CD14-positive monocyte (primary cell): ENCODE results near the gene STARD5. TPM values are rescaled to one million over a fixed set of nuclear protein-coding genes. Genes with fewer than 3 reads are reported as not detected.
A peak's percentile ranks its signal among the peaks of the same experiment; 100 is the strongest.

Experiments
- DNase-seq, 3 donors: peaks; one replicate each; pipeline ENCODE4 v3.0.0-alpha.2; 2011 to 2022
- H2AFZ ChIP-seq: 2 replicates; pipeline ENCODE4 v1.6.0; 2012; ENCODE audit warnings: mild to moderate bottlenecking, low read depth, low read length, inconsistent platforms; ENCODE audit not compliant: insufficient read depth, poor library complexity, severe bottlenecking
- H3K27ac ChIP-seq, 2 donors: 1 replicate in 1 of 2; 2 replicates in 1 of 2; pipeline ENCODE4 v1.5.1; 2012 to 2013; ENCODE audit warnings: low read length in 2 of 2, control low read depth in 1 of 2, inconsistent platforms in 1 of 2, low read depth in 1 of 2, mild to moderate bottlenecking in 1 of 2
- H3K27me3 ChIP-seq, 2 donors: one replicate each; pipeline versions ENCODE4 v1.6.0 to v1.6.1; 2011 to 2013; ENCODE audit warnings: low read length in 2 of 2; ENCODE audit not compliant: control insufficient read depth in 2 of 2, insufficient read depth in 2 of 2
- H3K36me3 ChIP-seq, 2 donors: replicated peaks in 1 of 2; 1 replicate in 1 of 2; 2 replicates in 1 of 2; pipeline versions ENCODE4 v1.5.1 to v1.6.1; 2012 to 2013; ENCODE audit warnings: low read length in 2 of 2, control low read depth in 1 of 2, inconsistent platforms in 1 of 2, mild to moderate bottlenecking in 1 of 2; ENCODE audit not compliant: insufficient read depth in 2 of 2, control insufficient read depth in 1 of 2
- H3K4me1 ChIP-seq, 2 donors: 1 replicate in 1 of 2; 2 replicates in 1 of 2; pipeline versions ENCODE4 v1.5.1 to v1.6.1; 2012 to 2013; ENCODE audit warnings: low read length in 2 of 2, control low read depth in 1 of 2, inconsistent platforms in 1 of 2, mild to moderate bottlenecking in 1 of 2, moderate library complexity in 1 of 2; ENCODE audit not compliant: insufficient read depth in 2 of 2, control insufficient read depth in 1 of 2
- H3K4me2 ChIP-seq: replicated peaks from 2 replicates; pipeline ENCODE3; 2012; ENCODE audit warnings: low read length, moderate library complexity, mild to moderate bottlenecking; ENCODE audit not compliant: poor library complexity, severe bottlenecking; ENCODE audit errors: extremely low read depth
- H3K4me3 ChIP-seq, 3 experiments: fragments of 200-600 bp in 1 of 3; sonication (generic) in 1 of 3; replicated peaks in 1 of 3; 1 replicate in 2 of 3; 2 replicates in 1 of 3; pipeline ENCODE4 v1.5.1; 2011 to 2013; ENCODE audit warnings: low read length in 3 of 3, mild to moderate bottlenecking in 3 of 3, control low read depth in 2 of 3, low read depth in 2 of 3, inconsistent platforms in 1 of 3, moderate library complexity in 1 of 3
- H3K79me2 ChIP-seq: 2 replicates; pipeline ENCODE4 v1.6.0; 2012; ENCODE audit warnings: mild to moderate bottlenecking, control low read depth, inconsistent platforms, low read length, moderate library complexity; ENCODE audit not compliant: insufficient read depth
- H3K9ac ChIP-seq: 2 replicates; pipeline ENCODE4 v1.6.0; 2017; ENCODE audit warnings: low read length, mild to moderate bottlenecking; ENCODE audit not compliant: insufficient read depth, poor library complexity, severe bottlenecking
- H3K9me3 ChIP-seq, 2 donors: replicated peaks in 1 of 2; 1 replicate in 1 of 2; 2 replicates in 1 of 2; pipeline versions ENCODE4 v1.5.1 to v1.6.1; 2012 to 2013; ENCODE audit warnings: low read length in 2 of 2, control low read depth in 1 of 2; ENCODE audit not compliant: control insufficient read depth in 1 of 2, insufficient read depth in 1 of 2
- H4K20me1 ChIP-seq: 2 replicates; pipeline ENCODE4 v1.6.0; 2012; ENCODE audit warnings: mild to moderate bottlenecking, low read length, control low read depth, moderate library complexity; ENCODE audit not compliant: insufficient read depth
- H3K27ac Mint-ChIP-seq, 7 donors: one replicate each; pipeline ENCODE4 v1.8.0; 2020; ENCODE audit warnings: mild to moderate bottlenecking in 7 of 7, mixed read lengths in 7 of 7, moderate library complexity in 6 of 7, inconsistent platforms in 2 of 7
- H3K27me3 Mint-ChIP-seq, 3 donors: one replicate each; pipeline ENCODE4 v1.8.0; 2021 to 2022; ENCODE audit warnings: low read depth in 3 of 3, mild to moderate bottlenecking in 3 of 3, mixed read lengths in 3 of 3, moderate library complexity in 3 of 3, inconsistent platforms in 1 of 3
- H3K36me3 Mint-ChIP-seq, 2 donors: one replicate each; pipeline ENCODE4 v1.8.0; 2020; ENCODE audit warnings: mixed read lengths in 2 of 2, inconsistent platforms in 1 of 2, mild to moderate bottlenecking in 1 of 2
- H3K4me1 Mint-ChIP-seq: one replicate; pipeline ENCODE4 v1.8.0; 2020; ENCODE audit warnings: mild to moderate bottlenecking, mixed read lengths
- H3K4me3 Mint-ChIP-seq, 2 donors: one replicate each; pipeline ENCODE4 v1.8.0; 2020; ENCODE audit warnings: mild to moderate bottlenecking in 2 of 2, mixed read lengths in 2 of 2, moderate library complexity in 1 of 2
- H3K9me3 Mint-ChIP-seq, 7 donors: one replicate each; pipeline ENCODE4 v1.8.0; 2020 to 2022; ENCODE audit warnings: mixed read lengths in 7 of 7, mild to moderate bottlenecking in 6 of 7, moderate library complexity in 6 of 7, inconsistent platforms in 2 of 7
- CTCF ChIP-seq: fragments of 200-600 bp; IDR thresholded peaks from one replicate; pipeline ENCODE4 v1.8.0; 2022; ENCODE audit warnings: antibody characterized with exemption, mild to moderate bottlenecking
- WGBS: methylation state at CpG from one replicate; pipeline ENCODE4 v1.1.5; 2013; ENCODE audit warnings: missing lambda C conversion rate; ENCODE audit not compliant: insufficient coverage; 5-methylcytosine and 5-hydroxymethylcytosine counted together
- intact Hi-C, 2 donors: fragments of 100-400 bp; cut with micrococcal nuclease; formaldehyde crosslinking; loops; one replicate each; pipeline versions ENCODE4 v1.15.0 to v1.15.1; 2023
- polyA plus RNA-seq, 3 donors: library from polyadenylated mRNA; depleted of rRNA in 1 of 3; unstranded in 2 of 3; stranded (reverse) in 1 of 3; fragments of 300-500 nt in 2 of 3; fragments of >200 nt in 1 of 3; fragmentation: Illumina TruSeq in 2 of 3; gene quantifications; 1 replicate in 2 of 3; 2 replicates in 1 of 3; pipeline ENCODE4 v1.2.3, GENCODE V29; 2012 to 2021

The STARD5 gene
- polyA plus RNA-seq, 3 donors = 1.5 to 15.1 (median 2.5) TPM

GRCh38 chr15:81268340-81268739, 55.6 kb downstream of the STARD5 start:
- Histone ChIP-seq H3K27me3 (peaks cover 2 to 3% of the 10 kb centered on the region in 2 donors), H3K9me3 (no peaks in the 10 kb centered on the region), H3K27ac (no peak overlapping the region), H3K36me3 (no peaks in the 10 kb centered on the region), H3K4me3 (no peak overlapping the region), H3K4me2 (no peak overlapping the region), H3K79me2 (no peaks in the 10 kb centered on the region), H3K4me1 (peaks cover 12 to 23% of the 10 kb centered on the region in 2 donors), H4K20me1 (no peaks in the 10 kb centered on the region), H2AFZ (no peak overlapping the region), H3K9ac (no peak overlapping the region)
- no peak overlapping the region for H3K27ac Mint-ChIP-seq
- 100% methylated on average over 3 of the region's 5 CpGs for WGBS
- intact Hi-C loops = loop anchor here (5.0 to 10.0 kb wide), 2 partner anchors 291 to 814 kb away; no protein-coding TSS in a partner anchor
- H3K4me3 Mint-ChIP-seq = no peak overlapping the region
- no peak for TF ChIP-seq CTCF
- peaks cover 5 to 10% (median 10%) of the 10 kb centered on the region in 3 donors for H3K27me3 Mint-ChIP-seq
- DNase-seq = no peak
- H3K36me3 Mint-ChIP-seq = no peaks in the 10 kb centered on the region
- H3K4me1 Mint-ChIP-seq = peaks cover 27% of the 10 kb centered on the region
- peaks cover 0 to 2% (median 0%) of the 10 kb centered on the region in 7 donors for H3K9me3 Mint-ChIP-seq

GRCh38 chr15:81265944-81266775, 57.8 kb downstream of the STARD5 start:
- no peak overlapping the region for H3K9ac ChIP-seq
- no peaks in the 10 kb centered on the region for H4K20me1 ChIP-seq
- H3K4me3 ChIP-seq = peak overlapping the region in 1 of 3 experiments; percentile 44
- H3K4me1 ChIP-seq = peaks cover 12 to 23% of the 10 kb centered on the region in 2 donors
- Mint-ChIP-seq H3K27me3 (peaks cover 7 to 10% (median 10%) of the 10 kb centered on the region in 3 donors), H3K4me3 (peak overlapping the region; percentile 41 to 46), H3K4me1 (peaks cover 27% of the 10 kb centered on the region), H3K36me3 (no peaks in the 10 kb centered on the region), H3K9me3 (peaks cover 0 to 2% (median 0%) of the 10 kb centered on the region in 7 donors), H3K27ac (peak overlapping the region in 2 of 7 donors; percentile 19 to 61)
- H3K27ac ChIP-seq = no peak overlapping the region
- DNase-seq = peak; percentile 64 to 81 (median 72)
- peak; percentile 86 for TF ChIP-seq CTCF
- no peaks in the 10 kb centered on the region for H3K79me2 ChIP-seq
- H3K27me3 ChIP-seq = peaks cover 2 to 3% of the 10 kb centered on the region in 2 donors
- peak overlapping the region; percentile 57 for H3K4me2 ChIP-seq
- intact Hi-C loops = loop anchor here (2.0 to 10.0 kb wide), 4 partner anchors 159 to 811 kb away; no protein-coding TSS in a partner anchor
- no peaks in the 10 kb centered on the region for H3K9me3 ChIP-seq
- H2AFZ ChIP-seq = peak overlapping the region; percentile 66
- H3K36me3 ChIP-seq = no peaks in the 10 kb centered on the region
- 0% methylated on average over 7 of the region's 14 CpGs for WGBS
